HCT116 (cell line): ENCODE measurements around the gene DEFB114. TPM values are rescaled to one million over a fixed set of nuclear protein-coding genes. Genes with fewer than 3 reads are reported as not detected.

Source experiments
- ATAC-seq: fragments of 200-7000 bp; cut with Tn5 transposase; 2 replicates; pipeline ENCODE4 v1.9.1; 2020; ENCODE audit warnings: mild to moderate bottlenecking, moderate library complexity
- BruUV-seq: library from RNA; stranded (reverse); fragments of 400-500 nt; replicated peaks from 2 replicates; lab custom pipeline; 2021; lab: Mats Ljungman, UMichigan
- CTCF ChIA-PET: fragments of 300-600 bp; sonication (Branson Sonifier 250); formaldehyde crosslinking; loops from one replicate; lab custom pipeline; 2021; ENCODE audit warnings: antibody characterized with exemption; lab: Charles Lee
- POLR2A ChIA-PET: fragments of 300-600, 350-600 bp; sonication (Branson Sonifier 250); formaldehyde crosslinking; loops from one replicate; lab custom pipeline; 2021; ENCODE audit warnings: antibody characterized with exemption; lab: Charles Lee
- RAD21 ChIA-PET, 2 experiments: fragments of 300-600 bp; sonication (Branson Sonifier 250); formaldehyde crosslinking; loops; one replicate each; lab custom pipeline; 2023; ENCODE audit warnings: low total read pairs in 2 of 2; ENCODE audit not compliant: uncharacterized antibody in 2 of 2, unreplicated experiment in 2 of 2, low non-redundant PET in 1 of 2; lab: Charles Lee
- DNase-seq: peaks from one replicate; pipeline ENCODE4 v3.0.0-alpha.2; 2010; ENCODE audit warnings: low read depth, low spot score
- H2AFZ ChIP-seq: fragments of 200-600 bp; shearing (Covaris generic), sonication (generic); 2 replicates; pipeline ENCODE4 v1.6.1; 2017; ENCODE audit warnings: low read depth, mixed run types, mixed read lengths, antibody characterized with exemption, low read length; ENCODE audit not compliant: poor library complexity, severe bottlenecking
- H3K27ac ChIP-seq: 2 replicates; pipeline ENCODE4 v1.5.1; 2012; ENCODE audit warnings: low read depth, low read length
- H3K27me3 ChIP-seq: fragments of 200-600 bp; sonication (generic); 2 replicates; pipeline ENCODE4 v1.6.1; 2016; ENCODE audit warnings: mixed run types, low read length, mixed read lengths; ENCODE audit not compliant: insufficient read depth
- H3K36me3 ChIP-seq, 2 experiments: fragments of 200-500 bp in 1 of 2; fragments of 200-600 bp in 1 of 2; sonication (Bioruptor generic) in 1 of 2; sonication (generic) in 1 of 2; 2 replicates each; pipeline versions ENCODE4 v1.5.1 to v1.6.1; 2014 to 2016; ENCODE audit warnings: low read length in 2 of 2, inconsistent platforms in 1 of 2, mixed read lengths in 1 of 2, mixed run types in 1 of 2; ENCODE audit not compliant: insufficient read depth in 2 of 2, control insufficient read depth in 1 of 2
- H3K4me1 ChIP-seq, 2 experiments: fragments of 200-600 bp in 1 of 2; sonication (generic) in 1 of 2; 2 replicates each; pipeline versions ENCODE4 v1.5.1 to v1.6.1; 2012 to 2017; ENCODE audit warnings: low read length in 2 of 2, inconsistent platforms in 1 of 2, mild to moderate bottlenecking in 1 of 2, mixed read lengths in 1 of 2, mixed run types in 1 of 2, moderate library complexity in 1 of 2; ENCODE audit not compliant: insufficient read depth in 2 of 2, control insufficient read depth in 1 of 2
- H3K4me2 ChIP-seq: fragments of 200-600 bp; sonication (generic); 2 replicates; pipeline ENCODE4 v1.6.1; 2017; ENCODE audit warnings: mixed run types, low read length, mixed read lengths
- H3K4me3 ChIP-seq, 2 experiments: fragments of 200-600 bp in 1 of 2; sonication (generic) in 1 of 2; replicated peaks in 1 of 2; 2 replicates each; pipeline ENCODE4 v1.5.1; 2011 to 2016; ENCODE audit warnings: low read length in 2 of 2, control low read depth in 1 of 2, low read depth in 1 of 2, mild to moderate bottlenecking in 1 of 2, mixed read lengths in 1 of 2, mixed run types in 1 of 2
- H3K79me2 ChIP-seq: fragments of 200-600 bp; sonication (generic); 2 replicates; pipeline ENCODE4 v1.6.1; 2017; ENCODE audit warnings: mild to moderate bottlenecking, mixed run types, low read length, moderate library complexity, mixed read lengths; ENCODE audit not compliant: insufficient read depth
- H3K9ac ChIP-seq: fragments of 200-600 bp; sonication (generic); 2 replicates; pipeline ENCODE4 v1.6.1; 2016; ENCODE audit warnings: low read length, mixed read lengths
- H3K9me2 ChIP-seq: fragments of 200-600 bp; sonication (generic), shearing (Covaris generic); 2 replicates; pipeline ENCODE4 v1.6.1; 2017; ENCODE audit warnings: mixed run types, mild to moderate bottlenecking, moderate library complexity; ENCODE audit not compliant: insufficient read depth
- H3K9me3 ChIP-seq, 2 experiments: fragments of 200-500 bp in 1 of 2; fragments of 200-600 bp in 1 of 2; sonication (Bioruptor generic) in 1 of 2; sonication (generic) in 1 of 2; 2 replicates each; pipeline ENCODE4 v1.6.1; 2014 to 2017; ENCODE audit warnings: low read length in 2 of 2, mixed read lengths in 2 of 2, inconsistent platforms in 1 of 2, low read depth in 1 of 2, mild to moderate bottlenecking in 1 of 2, mixed run types in 1 of 2, moderate library complexity in 1 of 2; ENCODE audit not compliant: control insufficient read depth in 1 of 2, insufficient read depth in 1 of 2
- H4K20me1 ChIP-seq: fragments of 200-600 bp; sonication (generic), shearing (Covaris generic); 2 replicates; pipeline ENCODE4 v1.6.1; 2017; ENCODE audit warnings: mixed run types, mild to moderate bottlenecking, moderate library complexity; ENCODE audit not compliant: insufficient read depth
- ATF3 ChIP-seq: IDR thresholded peaks from 2 replicates; pipeline ENCODE4 v1.6.1; 2012
- CBX3 ChIP-seq: IDR thresholded peaks from 2 replicates; pipeline ENCODE4 v1.6.1; 2012; ENCODE audit warnings: low read depth
- CEBPB ChIP-seq: IDR thresholded peaks from 2 replicates; pipeline ENCODE4 v1.6.1; 2012; ENCODE audit warnings: low read depth
- EGR1 ChIP-seq: IDR thresholded peaks from 2 replicates; pipeline ENCODE4 v1.6.1; 2012; ENCODE audit warnings: low read depth
- ELF1 ChIP-seq: IDR thresholded peaks from 2 replicates; pipeline ENCODE4 v1.6.1; 2012; ENCODE audit warnings: low read depth, borderline replicate concordance
- EZH2 ChIP-seq: fragments of 200-600 bp; sonication (generic); IDR thresholded peaks from 2 replicates; pipeline ENCODE4 v1.6.1; 2017; ENCODE audit warnings: antibody characterized with exemption, mixed run types
- JUND ChIP-seq: IDR thresholded peaks from 2 replicates; pipeline ENCODE4 v1.6.1; 2012
- RAD21 ChIP-seq: IDR thresholded peaks from 2 replicates; pipeline ENCODE4 v1.6.1; 2012; ENCODE audit warnings: low read depth, mild to moderate bottlenecking
- SP1 ChIP-seq: IDR thresholded peaks from 2 replicates; pipeline ENCODE4 v1.6.1; 2012; ENCODE audit warnings: low read depth
- SRF ChIP-seq: IDR thresholded peaks from 2 replicates; pipeline ENCODE4 v1.6.1; 2012; ENCODE audit warnings: low read depth
- TCF7L2 ChIP-seq: IDR thresholded peaks from 2 replicates; pipeline ENCODE4 v1.7.0; 2011; ENCODE audit warnings: borderline replicate concordance, inconsistent platforms; ENCODE audit not compliant: insufficient read depth, insufficient read length; ENCODE audit errors: extremely low read depth
- ZNF274 ChIP-seq: fragments of 200-500 bp; sonication (Bioruptor generic); IDR thresholded peaks from 2 replicates; pipeline ENCODE4 v1.6.1; 2014; ENCODE audit warnings: mild to moderate bottlenecking, low read depth, low read length, inconsistent platforms
- intact Hi-C: fragments of 100-400 bp; cut with micrococcal nuclease; formaldehyde crosslinking; loops from 2 replicates; pipeline ENCODE4 v1.10.0; 2022
- total RNA-seq: library from RNA; stranded (reverse); gene quantifications from one replicate; pipeline ENCODE4 v1.2.1, GENCODE V29; 2021; ENCODE audit not compliant: unreplicated experiment
- TF ChIP-seq, protein P1 (sequence below), 3 experiments: fragments of 200-600 bp in 1 of 3; sonication (generic) in 1 of 3; IDR thresholded peaks in 2 of 3; conservative IDR thresholded peaks in 1 of 3; 2 replicates each; pipeline ENCODE4 v1.5.1; 2012 to 2017; ENCODE audit warnings: low read depth in 2 of 3, low read length in 2 of 3, antibody characterized with exemption in 1 of 3, borderline replicate concordance in 1 of 3, control low read depth in 1 of 3, mild to moderate bottlenecking in 1 of 3, mixed read lengths in 1 of 3, mixed run types in 1 of 3, moderate library complexity in 1 of 3; ENCODE audit not compliant: insufficient read depth in 1 of 3

DEFB114 gene
- total RNA-seq, 1 experiment from 2014 or later = not detected

DNA sequence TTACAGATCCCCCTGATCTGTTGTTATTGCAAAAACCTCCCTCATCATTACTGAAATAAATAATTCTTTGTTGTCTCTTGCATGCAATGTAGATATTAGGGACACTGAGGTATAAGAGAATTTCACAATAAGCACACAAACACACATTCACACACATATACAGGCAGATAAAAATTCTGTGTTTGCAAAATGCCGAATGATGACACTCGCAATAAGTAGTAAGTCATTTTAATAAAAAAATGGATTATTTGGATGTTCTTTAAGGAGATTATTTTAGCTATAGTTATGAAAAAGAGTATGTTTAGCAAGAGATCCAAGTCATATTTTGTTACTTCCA, 13.6 kb downstream of the DEFB114 start:
- Histone ChIP-seq H3K4me2 (no peak overlapping the region), H3K4me3 (no peak overlapping the region), H3K36me3 (no peaks in the 10 kb centered on the region), H2AFZ (no peak overlapping the region), H3K9me3 (no peaks in the 10 kb centered on the region), H3K9me2 (no peaks in the 10 kb centered on the region), H3K4me1 (no peaks in the 10 kb centered on the region), H3K9ac (no peak overlapping the region), H3K79me2 (no peaks in the 10 kb centered on the region), H4K20me1 (no peaks in the 10 kb centered on the region), H3K27me3 (no peaks in the 10 kb centered on the region)
- no peak for DNase-seq
- POLR2A ChIA-PET = no interaction called here
- CTCF ChIA-PET = no interaction called here
- intact Hi-C loops = no loop called here
- no peak for ATAC-seq
- no TSS peak for BruUV-seq
- RAD21 ChIA-PET = no interaction called here
- TF ChIP-seq CBX3 (no peak), ATF3 (no peak), SRF (no peak), EGR1 (no peak), ZNF274 (no peak), JUND (no peak), EZH2 (no peak), RAD21 (no peak), TCF7L2 (no peak), ELF1 (no peak), CEBPB (no peak), SP1 (no peak)
- TF ChIP-seq, protein P1, sequence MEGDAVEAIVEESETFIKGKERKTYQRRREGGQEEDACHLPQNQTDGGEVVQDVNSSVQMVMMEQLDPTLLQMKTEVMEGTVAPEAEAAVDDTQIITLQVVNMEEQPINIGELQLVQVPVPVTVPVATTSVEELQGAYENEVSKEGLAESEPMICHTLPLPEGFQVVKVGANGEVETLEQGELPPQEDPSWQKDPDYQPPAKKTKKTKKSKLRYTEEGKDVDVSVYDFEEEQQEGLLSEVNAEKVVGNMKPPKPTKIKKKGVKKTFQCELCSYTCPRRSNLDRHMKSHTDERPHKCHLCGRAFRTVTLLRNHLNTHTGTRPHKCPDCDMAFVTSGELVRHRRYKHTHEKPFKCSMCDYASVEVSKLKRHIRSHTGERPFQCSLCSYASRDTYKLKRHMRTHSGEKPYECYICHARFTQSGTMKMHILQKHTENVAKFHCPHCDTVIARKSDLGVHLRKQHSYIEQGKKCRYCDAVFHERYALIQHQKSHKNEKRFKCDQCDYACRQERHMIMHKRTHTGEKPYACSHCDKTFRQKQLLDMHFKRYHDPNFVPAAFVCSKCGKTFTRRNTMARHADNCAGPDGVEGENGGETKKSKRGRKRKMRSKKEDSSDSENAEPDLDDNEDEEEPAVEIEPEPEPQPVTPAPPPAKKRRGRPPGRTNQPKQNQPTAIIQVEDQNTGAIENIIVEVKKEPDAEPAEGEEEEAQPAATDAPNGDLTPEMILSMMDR (IDR thresholded peaks at IDR 0.05 in 2 of 3, conservative IDR thresholded peaks at IDR 0.05 in 1 of 3; ENCODE audit: borderline replicate concordance in 1 of 3, insufficient read depth in 1 of 3, low read depth in 2 of 3, low read length in 2 of 3) = no peak
- TF ChIP-seq, all 23 proteins: peak for 0
- no peak overlapping the region for H3K27ac ChIP-seq
